Neural progenitor cell (in vitro differentiated cells): ENCODE measurements around the gene ADGRG7. TPM values are rescaled to one million over a fixed set of nuclear protein-coding genes. Genes with fewer than 3 reads are reported as not detected.

Experiments used
- DNase-seq: peaks from one replicate; pipeline ENCODE4 v3.0.0-alpha.2; 2016; ENCODE audit warnings: low spot score
- H2AFZ ChIP-seq: fragments of 200-600 bp; sonication (generic); replicated peaks from 2 replicates; pipeline ENCODE4 v1.6.1; 2016; ENCODE audit warnings: antibody characterized with exemption
- H3F3A ChIP-seq: fragments of 200-600 bp; sonication (generic); 2 replicates; pipeline ENCODE4 v1.6.1; 2016; ENCODE audit warnings: antibody characterized with exemption, low read depth
- H3K27ac ChIP-seq: fragments of 200-600 bp; sonication (generic); 2 replicates; pipeline ENCODE4 v1.5.1; 2016; ENCODE audit warnings: mild to moderate bottlenecking
- H3K27me3 ChIP-seq: fragments of 200-600 bp; sonication (generic); 2 replicates; pipeline ENCODE4 v1.6.1; 2016; ENCODE audit warnings: mild to moderate bottlenecking, moderate library complexity
- H3K36me3 ChIP-seq: fragments of 200-600 bp; sonication (generic); 2 replicates; pipeline ENCODE4 v1.5.1; 2016
- H3K4me1 ChIP-seq: fragments of 200-600 bp; sonication (generic); 2 replicates; pipeline ENCODE4 v1.6.1; 2016; ENCODE audit warnings: mixed run types
- H3K4me2 ChIP-seq: fragments of 200-600 bp; sonication (generic); 2 replicates; pipeline ENCODE4 v1.6.1; 2016
- H3K4me3 ChIP-seq: fragments of 200-600 bp; sonication (generic); 2 replicates; pipeline ENCODE4 v1.5.1; 2016
- H3K79me2 ChIP-seq: fragments of 200-600 bp; sonication (generic); 2 replicates; pipeline ENCODE4 v1.6.1; 2016; ENCODE audit warnings: low read depth
- H3K9ac ChIP-seq: fragments of 200-600 bp; sonication (generic); 2 replicates; pipeline ENCODE4 v1.6.1; 2016
- H3K9me3 ChIP-seq: fragments of 200-600 bp; sonication (generic); 2 replicates; pipeline ENCODE4 v1.5.1; 2016; ENCODE audit warnings: low read depth
- H4K20me1 ChIP-seq: fragments of 200-600 bp; sonication (generic); 2 replicates; pipeline ENCODE4 v1.6.1; 2016; ENCODE audit warnings: low read depth
- H3K27ac Mint-ChIP-seq: 3 replicates; pipeline ENCODE4 v1.8.0; 2021; ENCODE audit warnings: mixed read lengths
- H3K27me3 Mint-ChIP-seq: 2 replicates; pipeline ENCODE4 v1.8.0; 2022; ENCODE audit warnings: low read depth, mild to moderate bottlenecking, inconsistent platforms, moderate library complexity, mixed read lengths; ENCODE audit not compliant: insufficient read depth
- H3K36me3 Mint-ChIP-seq: 3 replicates; pipeline ENCODE4 v1.8.0; 2021; ENCODE audit warnings: mixed read lengths
- H3K4me1 Mint-ChIP-seq: 3 replicates; pipeline ENCODE4 v1.8.0; 2021; ENCODE audit warnings: mixed read lengths
- H3K4me3 Mint-ChIP-seq: 3 replicates; pipeline ENCODE4 v1.8.0; 2021; ENCODE audit warnings: mild to moderate bottlenecking, moderate library complexity, mixed read lengths
- H3K9me3 Mint-ChIP-seq: 3 replicates; pipeline ENCODE4 v1.8.0; 2020; ENCODE audit warnings: mixed read lengths
- EZH2 ChIP-seq: fragments of 200-600 bp; sonication (generic); IDR thresholded peaks from 2 replicates; pipeline ENCODE4 v1.6.1; 2017; ENCODE audit warnings: antibody characterized with exemption, mild to moderate bottlenecking, moderate library complexity
- EZH2phosphoT487 ChIP-seq: fragments of 200-600 bp; sonication (generic); IDR thresholded peaks from 2 replicates; pipeline ENCODE4 v1.6.1; 2017; ENCODE audit warnings: antibody characterized with exemption
- total RNA-seq: library from RNA; depleted of rRNA; stranded (reverse); fragments of >200 nt; gene quantifications from 2 replicates; pipeline ENCODE4 v1.2.3, GENCODE V29; 2015; ENCODE audit warnings: low replicate concordance
- TF ChIP-seq, protein P1 (sequence below): fragments of 200-600 bp; sonication (generic); IDR thresholded peaks from 2 replicates; pipeline ENCODE4 v1.5.1; 2017; ENCODE audit warnings: antibody characterized with exemption, mild to moderate bottlenecking

Gene ADGRG7
- total RNA-seq, 1 donor from 2014 or later: not detected

DNA sequence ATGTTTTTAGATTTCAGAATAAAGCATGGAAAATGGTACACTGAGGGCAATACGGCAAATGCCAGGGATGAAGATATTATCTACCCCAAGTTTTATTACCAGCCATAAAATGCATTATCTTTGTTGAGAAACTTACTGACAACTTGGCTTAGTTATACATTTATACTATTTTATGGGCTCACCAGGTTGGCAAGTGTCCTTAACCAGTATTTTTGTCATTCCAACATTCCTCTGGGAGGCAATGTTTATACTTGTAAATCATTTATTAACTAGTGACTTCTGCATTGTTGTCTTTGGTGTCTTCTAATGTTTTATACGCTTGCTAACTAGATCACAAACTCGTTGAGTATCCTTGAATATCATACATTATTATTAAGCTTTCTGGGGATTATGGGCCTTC, 18.0 kb upstream of the ADGRG7 start:
- Histone ChIP-seq H3K79me2 (no peaks in the 10 kb centered on the region), H3K4me3 (no peak overlapping the region), H3F3A (no peaks in the 10 kb centered on the region), H3K27ac (no peak overlapping the region), H3K36me3 (no peaks in the 10 kb centered on the region), H3K9me3 (no peaks in the 10 kb centered on the region), H3K9ac (no peak overlapping the region), H3K4me2 (no peak overlapping the region), H2AFZ (no peak overlapping the region), H3K4me1 (no peaks in the 10 kb centered on the region), H4K20me1 (no peaks in the 10 kb centered on the region), H3K27me3 (no peaks in the 10 kb centered on the region)
- TF ChIP-seq EZH2: no peak
- no peak for TF ChIP-seq EZH2phosphoT487
- TF ChIP-seq, protein P1, sequence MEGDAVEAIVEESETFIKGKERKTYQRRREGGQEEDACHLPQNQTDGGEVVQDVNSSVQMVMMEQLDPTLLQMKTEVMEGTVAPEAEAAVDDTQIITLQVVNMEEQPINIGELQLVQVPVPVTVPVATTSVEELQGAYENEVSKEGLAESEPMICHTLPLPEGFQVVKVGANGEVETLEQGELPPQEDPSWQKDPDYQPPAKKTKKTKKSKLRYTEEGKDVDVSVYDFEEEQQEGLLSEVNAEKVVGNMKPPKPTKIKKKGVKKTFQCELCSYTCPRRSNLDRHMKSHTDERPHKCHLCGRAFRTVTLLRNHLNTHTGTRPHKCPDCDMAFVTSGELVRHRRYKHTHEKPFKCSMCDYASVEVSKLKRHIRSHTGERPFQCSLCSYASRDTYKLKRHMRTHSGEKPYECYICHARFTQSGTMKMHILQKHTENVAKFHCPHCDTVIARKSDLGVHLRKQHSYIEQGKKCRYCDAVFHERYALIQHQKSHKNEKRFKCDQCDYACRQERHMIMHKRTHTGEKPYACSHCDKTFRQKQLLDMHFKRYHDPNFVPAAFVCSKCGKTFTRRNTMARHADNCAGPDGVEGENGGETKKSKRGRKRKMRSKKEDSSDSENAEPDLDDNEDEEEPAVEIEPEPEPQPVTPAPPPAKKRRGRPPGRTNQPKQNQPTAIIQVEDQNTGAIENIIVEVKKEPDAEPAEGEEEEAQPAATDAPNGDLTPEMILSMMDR: no peak
- Mint-ChIP-seq H3K36me3 (no peaks in the 10 kb centered on the region), H3K27ac (no peak overlapping the region), H3K9me3 (no peaks in the 10 kb centered on the region), H3K4me1 (no peaks in the 10 kb centered on the region), H3K4me3 (no peak overlapping the region), H3K27me3 (no peaks in the 10 kb centered on the region)
- DNase-seq: no peak

DNA sequence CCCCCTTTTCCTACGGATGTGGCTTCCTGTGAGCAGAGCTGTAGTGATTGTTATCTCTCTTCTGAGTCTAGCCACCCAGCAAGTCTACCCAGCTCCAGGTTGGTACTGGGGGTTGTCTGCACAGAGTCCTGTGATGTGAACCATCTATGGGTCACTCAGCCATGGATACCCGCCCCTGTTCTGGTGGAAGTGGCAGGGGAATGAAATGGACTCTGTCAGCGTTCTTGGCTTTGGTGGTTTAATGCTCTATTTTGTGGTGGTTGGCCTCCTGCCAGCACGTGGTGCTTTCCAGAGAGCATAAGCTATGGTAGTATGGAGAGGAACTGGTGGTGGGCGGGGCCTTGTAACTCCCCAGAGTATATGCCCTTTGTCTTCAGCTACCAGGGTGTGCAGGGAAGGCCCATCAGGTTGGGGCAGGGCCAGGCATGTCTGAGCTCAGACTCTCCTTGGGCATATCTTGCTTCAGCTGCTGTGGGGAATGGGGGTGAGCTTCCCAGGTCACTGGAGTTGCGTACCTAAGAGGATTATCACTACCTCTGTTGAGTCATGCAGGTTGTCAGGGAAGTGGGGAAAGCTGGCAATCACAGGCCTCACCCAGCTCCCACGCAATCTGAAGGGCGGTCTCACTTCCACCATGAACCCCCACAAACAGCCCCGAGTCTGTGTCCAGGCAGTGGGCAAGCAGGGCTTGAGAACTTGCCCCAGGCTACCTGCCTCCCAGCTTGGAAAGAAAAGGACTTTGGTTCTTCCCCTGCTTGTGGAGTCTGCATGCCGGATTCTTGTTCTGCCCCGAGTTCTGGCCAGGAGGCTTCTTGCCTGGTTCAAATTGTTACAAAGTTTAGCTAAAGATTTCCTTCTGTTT, 9.0 kb upstream of the ADGRG7 start:
- peaks cover 6% of the 10 kb centered on the region for H3F3A ChIP-seq
- H3K4me3 ChIP-seq: no peak overlapping the region
- Mint-ChIP-seq H3K27me3 (peaks cover 3% of the 10 kb centered on the region), H3K4me3 (no peak overlapping the region), H3K4me1 (no peaks in the 10 kb centered on the region), H3K27ac (no peak overlapping the region), H3K36me3 (no peaks in the 10 kb centered on the region), H3K9me3 (peaks cover 3% of the 10 kb centered on the region)
- no peak overlapping the region for H3K9ac ChIP-seq
- no peak overlapping the region for H3K4me2 ChIP-seq
- H3K27ac ChIP-seq: no peak overlapping the region
- no peaks in the 10 kb centered on the region for H3K79me2 ChIP-seq
- no peaks in the 10 kb centered on the region for H3K9me3 ChIP-seq
- DNase-seq: no peak
- TF ChIP-seq EZH2 (no peak), EZH2phosphoT487 (no peak)
- TF ChIP-seq, protein P1: no peak
- H2AFZ ChIP-seq: no peak overlapping the region
- H3K27me3 ChIP-seq: no peaks in the 10 kb centered on the region
- H3K36me3 ChIP-seq: no peaks in the 10 kb centered on the region
- H3K4me1 ChIP-seq: no peaks in the 10 kb centered on the region
- no peaks in the 10 kb centered on the region for H4K20me1 ChIP-seq

DNA sequence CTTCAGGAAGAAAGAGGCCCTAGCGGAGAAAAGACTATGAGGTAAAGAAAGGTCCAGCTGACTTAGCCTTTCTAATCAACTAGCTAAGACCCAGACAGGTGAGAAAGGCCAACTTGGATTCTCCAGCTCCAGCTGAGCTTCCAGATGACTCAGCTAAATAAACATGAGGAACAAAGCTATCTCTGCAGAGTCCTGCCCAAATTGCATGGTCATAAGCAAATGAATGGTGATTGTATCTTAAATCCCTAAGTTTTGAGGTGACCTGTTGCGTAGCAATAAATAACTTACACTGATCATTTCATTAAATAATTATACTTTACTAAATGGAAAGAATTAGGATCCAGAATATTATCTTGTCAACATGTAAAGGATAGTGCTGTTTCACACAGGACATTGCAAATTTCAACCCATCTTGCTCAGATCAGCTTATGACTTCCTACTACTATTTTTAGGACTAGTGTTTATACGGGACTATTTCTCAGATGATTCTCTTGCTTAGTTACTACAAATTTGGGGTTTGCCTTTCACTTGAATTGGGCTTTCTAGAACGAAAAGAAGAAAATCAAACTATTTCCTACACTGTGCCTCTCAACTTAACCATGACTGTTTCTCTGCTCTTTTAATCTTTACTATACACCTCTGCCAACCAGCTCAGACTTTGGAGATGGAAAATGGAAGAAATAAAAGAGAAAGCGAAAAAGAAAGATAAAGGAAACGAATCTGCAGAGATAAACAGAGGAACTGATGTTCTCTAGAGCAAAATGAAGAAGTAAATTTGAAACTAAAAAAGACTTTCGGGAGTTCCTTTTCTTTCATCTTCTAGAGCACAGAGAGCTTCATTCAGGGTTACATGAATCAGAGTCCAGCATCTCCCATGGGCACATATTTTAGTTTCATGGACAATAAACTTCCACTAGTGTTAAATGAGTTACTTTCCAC, 6.6 kb upstream of the ADGRG7 start:
- Histone ChIP-seq H3K9ac (no peak overlapping the region), H3F3A (peaks cover 6% of the 10 kb centered on the region), H3K27me3 (no peaks in the 10 kb centered on the region), H3K79me2 (no peaks in the 10 kb centered on the region), H4K20me1 (no peaks in the 10 kb centered on the region), H2AFZ (peak overlapping the region; percentile 83), H3K36me3 (no peaks in the 10 kb centered on the region), H3K4me1 (no peaks in the 10 kb centered on the region), H3K4me2 (no peak overlapping the region), H3K9me3 (no peaks in the 10 kb centered on the region), H3K4me3 (no peak overlapping the region), H3K27ac (no peak overlapping the region)
- no peaks in the 10 kb centered on the region for H3K4me1 Mint-ChIP-seq
- H3K9me3 Mint-ChIP-seq: peaks cover 3% of the 10 kb centered on the region
- DNase-seq: no peak
- H3K4me3 Mint-ChIP-seq: no peak overlapping the region
- TF ChIP-seq, protein P1: no peak
- TF ChIP-seq EZH2: no peak
- no peak for TF ChIP-seq EZH2phosphoT487
- no peaks in the 10 kb centered on the region for H3K36me3 Mint-ChIP-seq
- H3K27me3 Mint-ChIP-seq: peaks cover 3% of the 10 kb centered on the region
- no peak overlapping the region for H3K27ac Mint-ChIP-seq
